SJCRH30 (cell line): ENCODE data around the gene DLG5. TPM values are rescaled to one million over a fixed set of nuclear protein-coding genes. Genes with fewer than 3 reads are reported as not detected.
A peak's percentile ranks its signal among the peaks of the same experiment; 100 is the strongest.

Source experiments
- DNase-seq, 2 experiments: peaks; one replicate each; pipeline ENCODE4 v3.0.0-alpha.2; 2015 to 2020
- H3K27ac ChIP-seq: fragments of 250-450 bp; sonication (Bioruptor Pico); 2 replicates; pipeline ENCODE4 v1.5.1; 2020; ENCODE audit warnings: mild to moderate bottlenecking, moderate library complexity
- H3K27me3 ChIP-seq: fragments of 250-450 bp; sonication (Bioruptor Pico); 2 replicates; pipeline ENCODE4 v1.5.1; 2020; ENCODE audit warnings: mild to moderate bottlenecking, moderate library complexity
- H3K36me3 ChIP-seq: fragments of 250-450 bp; sonication (Bioruptor Pico); 2 replicates; pipeline ENCODE4 v1.5.1; 2020; ENCODE audit warnings: mild to moderate bottlenecking, moderate library complexity
- H3K4me1 ChIP-seq: fragments of 250-450 bp; sonication (Bioruptor Pico); 2 replicates; pipeline ENCODE4 v1.5.1; 2020; ENCODE audit warnings: mild to moderate bottlenecking, moderate library complexity
- H3K4me3 ChIP-seq: fragments of 250-450 bp; sonication (Bioruptor Pico); 2 replicates; pipeline ENCODE4 v1.5.1; 2020; ENCODE audit warnings: mild to moderate bottlenecking, moderate library complexity
- H3K9me3 ChIP-seq: fragments of 250-450 bp; sonication (Bioruptor Pico); replicated peaks from 2 replicates; pipeline ENCODE4 v1.5.1; 2020; ENCODE audit warnings: mild to moderate bottlenecking, moderate library complexity
- total RNA-seq: library from RNA; depleted of rRNA; stranded (reverse); fragments of >200 nt; shearing (Covaris generic); gene quantifications from 2 replicates; pipeline ENCODE4 v1.2.3, GENCODE V29; 2014

The DLG5 gene
- total RNA-seq, 1 experiment from 2014 or later = 22.5 TPM

DNA sequence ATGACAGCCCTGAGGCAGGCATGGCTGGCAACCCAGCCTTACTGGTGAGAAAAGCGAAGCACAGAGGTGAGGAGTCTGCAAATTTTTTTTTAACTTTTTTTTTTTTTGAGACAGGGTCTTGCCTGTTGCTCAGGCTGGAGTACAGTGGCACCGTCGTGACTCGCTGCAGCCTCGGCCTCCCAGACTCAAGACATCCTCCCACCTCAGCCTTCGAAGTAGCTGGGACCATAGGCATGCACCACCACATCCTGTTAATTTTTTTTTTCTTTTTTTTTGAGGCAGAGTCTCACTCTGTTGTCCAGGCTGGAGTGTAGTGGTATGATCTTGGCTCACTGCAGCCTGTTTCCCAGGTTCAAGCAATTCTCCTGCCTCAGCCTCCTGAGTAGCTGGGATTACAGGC lies 35.1 kb upstream of the DLG5 start:
- H3K36me3 ChIP-seq = no peaks in the 10 kb centered on the region
- no peak for DNase-seq
- H3K27me3 ChIP-seq = no peaks in the 10 kb centered on the region
- no peak overlapping the region for H3K4me3 ChIP-seq
- no peak overlapping the region for H3K27ac ChIP-seq
- no peaks in the 10 kb centered on the region for H3K4me1 ChIP-seq
- H3K9me3 ChIP-seq = no peaks in the 10 kb centered on the region; the same call in 1 of the 2 replicates

DNA sequence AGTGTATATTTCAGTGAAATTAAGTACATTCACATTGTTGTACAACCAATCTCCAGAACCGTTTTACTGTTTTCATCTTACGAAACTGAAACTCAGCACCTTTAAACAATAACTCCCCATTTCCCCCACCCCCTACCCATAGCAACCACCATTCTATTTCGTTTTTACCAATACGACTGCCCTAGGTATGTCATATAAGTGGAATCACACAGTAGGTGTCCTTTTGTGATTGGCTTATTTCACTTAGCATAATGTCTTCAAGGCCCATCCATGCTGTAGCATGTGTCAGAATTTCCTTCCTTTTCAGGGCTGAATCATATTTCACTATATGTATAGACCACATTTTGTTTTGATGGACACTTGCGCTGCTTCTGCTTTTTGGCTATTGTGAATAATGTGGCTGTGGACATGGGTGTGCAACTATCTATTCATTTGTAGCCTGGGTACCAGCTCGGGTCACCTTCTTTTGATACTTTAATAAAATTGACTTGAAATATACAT lies 34.3 kb upstream of the DLG5 start:
- no peaks in the 10 kb centered on the region for H3K4me1 ChIP-seq
- H3K27me3 ChIP-seq = no peaks in the 10 kb centered on the region
- H3K36me3 ChIP-seq = no peaks in the 10 kb centered on the region
- no peaks in the 10 kb centered on the region; the same call in 1 of the 2 replicates for H3K9me3 ChIP-seq
- DNase-seq = no peak
- H3K4me3 ChIP-seq = no peak overlapping the region
- H3K27ac ChIP-seq = no peak overlapping the region

- Histone ChIP-seq H3K4me3 (no peak overlapping the region), H3K4me1 (no peaks in the 10 kb centered on the region), H3K9me3 (no peaks in the 10 kb centered on the region; the same call in 1 of the 2 replicates), H3K36me3 (no peaks in the 10 kb centered on the region), H3K27me3 (no peaks in the 10 kb centered on the region), H3K27ac (no peak overlapping the region)
- DNase-seq = no peak
These were observed 33.4 kb upstream of the DLG5 start for GRCh38 chr10:77959887-77960455.

GRCh38 chr10:77959384-77959783 lies 32.8 kb upstream of the DLG5 start:
- DNase-seq = no peak
- Histone ChIP-seq H3K36me3 (no peaks in the 10 kb centered on the region), H3K4me1 (no peaks in the 10 kb centered on the region), H3K27ac (no peak overlapping the region), H3K27me3 (no peaks in the 10 kb centered on the region), H3K4me3 (no peak overlapping the region), H3K9me3 (no peaks in the 10 kb centered on the region; the same call in 1 of the 2 replicates)

DNA sequence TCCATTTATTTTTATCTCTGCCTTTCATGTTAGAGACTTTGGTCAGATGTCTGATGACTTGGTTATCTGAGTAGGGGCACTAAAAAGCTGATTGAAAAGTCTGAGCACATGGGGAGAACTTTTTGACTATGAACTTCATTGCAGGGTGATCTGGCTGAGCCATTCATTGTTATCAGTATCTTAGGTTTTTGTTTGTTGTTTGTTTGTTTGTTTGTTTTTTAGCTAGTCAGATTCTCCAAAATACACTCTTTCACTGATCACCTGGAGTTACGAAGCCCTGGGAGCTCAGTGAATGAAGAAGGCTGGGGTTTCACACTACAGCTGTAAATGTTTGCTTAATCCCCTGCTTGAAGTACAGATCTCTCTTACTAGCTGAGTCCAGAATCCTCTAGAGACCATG lies 28.6 kb upstream of the DLG5 start:
- Histone ChIP-seq H3K4me1 (no peaks in the 10 kb centered on the region), H3K27me3 (no peaks in the 10 kb centered on the region), H3K36me3 (no peaks in the 10 kb centered on the region), H3K9me3 (peaks cover 3% of the 10 kb centered on the region; the same call in 1 of the 2 replicates), H3K4me3 (no peak overlapping the region), H3K27ac (no peak overlapping the region)
- DNase-seq = no peak

GRCh38 chr10:77949167-77949566 lies 22.6 kb upstream of the DLG5 start:
- Histone ChIP-seq H3K27ac (peak overlapping the region; percentile 12; the same call in 1 of the 2 replicates), H3K36me3 (no peaks in the 10 kb centered on the region), H3K4me3 (peak overlapping the region; percentile 7; the same call in 1 of the 2 replicates), H3K9me3 (peaks cover 3% of the 10 kb centered on the region; the same call in 1 of the 2 replicates), H3K27me3 (no peaks in the 10 kb centered on the region), H3K4me1 (peaks cover 16% of the 10 kb centered on the region)
- DNase-seq = peak; percentile 62 to 78

- peak in 1 of 2 experiments; percentile 33 for DNase-seq
- peaks cover 24% of the 10 kb centered on the region for H3K4me1 ChIP-seq
These were observed 19.5 kb upstream of the DLG5 start for GRCh38 chr10:77946084-77946483.

DNA sequence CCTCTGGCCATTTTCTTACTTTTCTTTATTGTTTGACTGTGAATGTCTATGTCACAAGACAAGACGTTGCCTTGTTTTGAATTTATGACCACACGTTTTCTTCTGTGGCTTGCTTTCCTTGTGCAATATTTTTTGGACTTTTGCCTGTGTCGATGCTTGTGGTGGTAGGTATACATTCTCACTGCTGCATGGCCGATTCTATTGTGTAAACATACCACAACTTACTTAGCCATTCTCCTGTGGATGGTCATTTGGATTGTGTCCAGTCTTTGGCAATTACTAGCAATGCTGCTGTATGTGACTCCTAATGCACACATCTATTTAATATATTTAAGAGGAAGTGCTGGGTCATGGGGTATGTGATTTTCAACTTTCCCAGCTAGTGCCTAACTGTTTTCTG lies 18.0 kb upstream of the DLG5 start:
- no peaks in the 10 kb centered on the region for H3K36me3 ChIP-seq
- no peak overlapping the region for H3K4me3 ChIP-seq
- DNase-seq = no peak
- H3K27ac ChIP-seq = no peak overlapping the region
- H3K4me1 ChIP-seq = peaks cover 31% of the 10 kb centered on the region
- H3K9me3 ChIP-seq = no peaks in the 10 kb centered on the region
- H3K27me3 ChIP-seq = no peaks in the 10 kb centered on the region

More at GRCh38 chr10:77946084-77946483, 19.5 kb upstream of the DLG5 start:
- peaks cover 3% of the 10 kb centered on the region; the same call in 1 of the 2 replicates for H3K9me3 ChIP-seq
- H3K27ac ChIP-seq = no peak overlapping the region
- H3K27me3 ChIP-seq = no peaks in the 10 kb centered on the region
- H3K4me3 ChIP-seq = no peak overlapping the region
- no peaks in the 10 kb centered on the region for H3K36me3 ChIP-seq

DNA sequence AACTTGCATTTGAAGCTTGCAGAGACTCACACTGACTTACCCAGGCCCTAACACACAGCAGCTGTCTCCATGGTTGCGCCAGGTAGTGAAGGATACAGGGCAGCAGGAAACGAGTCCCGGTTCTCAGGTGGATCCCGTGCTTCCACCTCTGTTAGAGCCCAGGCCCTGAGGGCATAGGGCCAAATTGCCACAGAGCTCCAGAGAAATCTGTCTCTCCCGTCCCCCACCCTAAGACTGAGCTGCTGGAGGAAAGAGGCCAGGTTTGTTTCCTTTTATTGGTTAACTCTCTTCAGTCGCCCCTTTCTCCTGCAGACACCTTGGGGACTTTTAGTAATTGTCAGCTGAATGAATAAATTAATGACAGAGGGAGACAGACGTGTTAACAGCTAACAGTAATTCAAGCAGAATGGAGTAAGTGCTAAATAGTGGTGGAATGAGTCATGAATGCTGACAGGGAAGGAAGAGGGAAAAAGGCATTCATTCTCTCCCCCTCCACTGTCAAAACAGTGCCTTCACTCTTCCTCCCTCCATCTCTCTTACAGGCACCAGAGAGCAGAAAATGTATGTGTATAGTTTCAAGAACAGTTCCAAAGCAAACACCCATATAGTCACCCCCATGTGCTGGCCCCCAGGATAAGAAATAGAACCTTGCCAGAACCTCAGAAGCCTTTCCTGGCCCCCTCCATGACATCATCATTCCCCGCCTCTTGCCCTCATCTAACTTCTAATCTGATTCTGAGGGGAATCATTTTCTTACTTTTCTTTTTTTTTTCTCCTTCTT lies 16.8 kb upstream of the DLG5 start:
- Histone ChIP-seq H3K27me3 (no peaks in the 10 kb centered on the region), H3K4me1 (peaks cover 32% of the 10 kb centered on the region), H3K36me3 (no peaks in the 10 kb centered on the region), H3K9me3 (no peaks in the 10 kb centered on the region), H3K4me3 (no peak overlapping the region), H3K27ac (no peak overlapping the region)
- DNase-seq = peak; percentile 16 to 50

DNA sequence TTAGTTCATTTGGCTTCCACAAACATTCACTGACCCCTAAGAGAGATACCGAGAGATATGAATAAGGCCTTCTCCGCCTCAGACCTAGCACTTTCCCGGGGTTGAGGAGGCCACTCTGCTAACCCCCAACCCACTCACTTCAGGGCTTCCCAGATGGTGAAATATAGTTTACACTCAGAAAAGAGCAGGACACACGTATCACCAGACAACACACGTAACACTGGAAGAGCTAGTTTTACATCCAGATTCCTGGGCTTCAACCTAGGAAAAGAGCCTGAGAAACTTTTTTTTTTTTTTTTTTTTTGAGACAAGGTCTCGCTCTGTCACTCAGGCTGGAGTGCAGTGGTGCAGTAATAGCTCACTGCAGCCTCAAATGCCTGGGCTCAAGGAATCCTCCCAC lies 15.2 kb upstream of the DLG5 start:
- H3K4me1 ChIP-seq = peaks cover 37% of the 10 kb centered on the region
- H3K4me3 ChIP-seq = no peak overlapping the region
- no peaks in the 10 kb centered on the region for H3K27me3 ChIP-seq
- no peaks in the 10 kb centered on the region for H3K36me3 ChIP-seq
- H3K9me3 ChIP-seq = no peaks in the 10 kb centered on the region
- DNase-seq = no peak
- no peak overlapping the region for H3K27ac ChIP-seq

DNA sequence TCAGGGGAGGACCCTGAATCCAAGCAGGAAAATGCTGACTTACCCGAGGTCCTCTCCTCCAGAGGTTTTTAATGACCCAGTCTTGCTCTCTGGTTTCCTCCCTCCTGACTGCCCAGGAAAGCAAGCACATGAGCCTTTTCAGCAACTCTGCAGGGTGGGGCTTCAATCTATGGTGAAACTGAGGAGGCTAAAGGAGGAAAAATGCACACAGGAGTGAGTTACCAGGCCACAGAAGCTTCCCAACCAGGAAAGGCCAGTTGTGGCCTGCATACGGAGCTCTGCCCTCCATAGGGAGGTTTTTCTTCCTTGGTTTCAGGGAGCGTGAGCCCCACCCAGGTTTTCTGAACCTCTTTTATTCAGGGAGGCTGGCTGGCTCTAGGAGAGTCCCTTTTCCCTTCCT lies 14.1 kb upstream of the DLG5 start:
- Histone ChIP-seq H3K4me3 (no peak overlapping the region), H3K36me3 (no peaks in the 10 kb centered on the region), H3K4me1 (peaks cover 42% of the 10 kb centered on the region), H3K27ac (no peak overlapping the region), H3K27me3 (no peaks in the 10 kb centered on the region), H3K9me3 (no peaks in the 10 kb centered on the region)
- no peak for DNase-seq

- Histone ChIP-seq H3K27me3 (no peaks in the 10 kb centered on the region), H3K36me3 (no peaks in the 10 kb centered on the region), H3K9me3 (no peaks in the 10 kb centered on the region), H3K4me3 (no peak overlapping the region), H3K4me1 (peaks cover 42% of the 10 kb centered on the region), H3K27ac (no peak overlapping the region; the same call in 1 of the 2 replicates)
- no peak for DNase-seq
These were observed 13.7 kb upstream of the DLG5 start for GRCh38 chr10:77940225-77940624.

DNA sequence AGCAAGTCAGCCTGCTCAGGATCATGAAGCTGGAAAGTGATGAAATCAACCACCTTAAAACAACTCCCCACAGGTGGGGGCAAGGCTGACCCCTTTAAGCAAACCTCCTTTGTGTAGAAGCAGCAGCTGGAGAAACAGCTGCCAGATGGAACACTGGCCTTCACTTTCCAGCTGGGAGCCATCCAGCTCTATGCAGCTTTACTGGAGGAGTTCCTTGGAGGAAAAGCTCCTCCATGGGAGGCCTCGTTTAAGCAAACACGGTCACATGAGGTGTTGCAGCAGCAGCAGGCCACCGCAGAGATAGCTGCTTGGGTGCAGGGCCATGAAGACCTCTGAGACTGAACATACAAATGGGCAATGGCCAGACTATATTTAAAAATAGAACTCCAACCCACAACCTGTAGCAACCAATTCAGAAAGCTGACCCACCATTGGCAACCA lies 13.0 kb upstream of the DLG5 start:
- Histone ChIP-seq H3K27ac (peak overlapping the region; percentile 60), H3K36me3 (no peaks in the 10 kb centered on the region), H3K27me3 (no peaks in the 10 kb centered on the region), H3K4me3 (no peak overlapping the region), H3K9me3 (no peaks in the 10 kb centered on the region), H3K4me1 (peaks cover 40% of the 10 kb centered on the region)
- peak; percentile 81 to 92 for DNase-seq

GRCh38 chr10:77936697-77937567 lies 10.4 kb upstream of the DLG5 start:
- Histone ChIP-seq H3K4me1 (peaks cover 30% of the 10 kb centered on the region), H3K27me3 (no peaks in the 10 kb centered on the region), H3K36me3 (no peaks in the 10 kb centered on the region), H3K27ac (no peak overlapping the region), H3K4me3 (no peak overlapping the region), H3K9me3 (no peaks in the 10 kb centered on the region)
- peak; percentile 17 to 64 for DNase-seq
